Activated T-cell treated with anti-CD3 and anti-CD28 coated beads for 48 hours (primary cell): ENCODE data around the gene POLR2C.
A peak's percentile ranks its signal among the peaks of the same experiment; 100 is the strongest.
"Not testable (repeated sequence)": the region's sequence is repeated elsewhere in the genome, so short reads cannot be mapped to it uniquely, and the experiment has no call there.

ENCODE experiments used
- DNase-seq: peaks from one replicate; pipeline ENCODE4 v3.0.0-alpha.2; 2020; ENCODE audit warnings: low read depth

Gene POLR2C

GRCh38 chr16:57462209-57462977, at the start of gene POLR2C:
POLR2C (plus strand) TSS chr16:57462679; CDS start chr16:57462725, 46 bp downstream.
- peak; percentile 90 for DNase-seq

- no peak for DNase-seq
Measured at GRCh38 chr16:57413301-57413730, 49.2 kb upstream of the POLR2C start.

- DNase-seq, result no peak
Measured at GRCh38 chr16:57413733-57414132, 48.7 kb upstream of the POLR2C start.

- no peak for DNase-seq
Measured at GRCh38 chr16:57416084-57416483, 46.4 kb upstream of the POLR2C start.

- DNase-seq, result no peak
Measured at GRCh38 chr16:57419506-57419905, 43.0 kb upstream of the POLR2C start.

GRCh38 chr16:57422026-57422944, 40.2 kb upstream of the POLR2C start:
- DNase-seq, result no peak

GRCh38 chr16:57423152-57423551, 39.3 kb upstream of the POLR2C start:
- no peak for DNase-seq

- DNase-seq, result no peak
Measured at GRCh38 chr16:57424583-57424982, 37.9 kb upstream of the POLR2C start.

- no peak for DNase-seq
Measured at GRCh38 chr16:57426356-57426755, 36.1 kb upstream of the POLR2C start.

GRCh38 chr16:57427307-57427706, 35.2 kb upstream of the POLR2C start:
- DNase-seq, result no peak

GRCh38 chr16:57427824-57428223, 34.7 kb upstream of the POLR2C start:
- no peak for DNase-seq

GRCh38 chr16:57430955-57431354, 31.5 kb upstream of the POLR2C start:
- no peak for DNase-seq

GRCh38 chr16:57432505-57432904, 30.0 kb upstream of the POLR2C start:
- DNase-seq, result no peak

GRCh38 chr16:57432989-57433388, 29.5 kb upstream of the POLR2C start:
- DNase-seq, result no peak

- DNase-seq, result no peak
Measured at GRCh38 chr16:57434003-57434402, 28.5 kb upstream of the POLR2C start.

GRCh38 chr16:57435838-57436237, 26.6 kb upstream of the POLR2C start:
- DNase-seq, result no peak

- not testable (repeated sequence) for DNase-seq
Measured at GRCh38 chr16:57439947-57440346, 22.5 kb upstream of the POLR2C start.

GRCh38 chr16:57440551-57440950, 21.9 kb upstream of the POLR2C start:
- DNase-seq, result not testable (repeated sequence)

- no peak for DNase-seq
Measured at GRCh38 chr16:57444711-57445110, 17.8 kb upstream of the POLR2C start.

GRCh38 chr16:57445510-57445909, 17.0 kb upstream of the POLR2C start:
- no peak for DNase-seq

GRCh38 chr16:57446531-57447185, 15.8 kb upstream of the POLR2C start:
- no peak for DNase-seq

- DNase-seq, result peak; percentile 90
Measured at GRCh38 chr16:57447186-57447962, 15.1 kb upstream of the POLR2C start, which contains the start of the genes CIAPIN1 and COQ9. CIAPIN1 (minus strand) TSS chr16:57447385; CDS start chr16:57440928, 6,457 bp downstream. COQ9 (plus strand) TSS chr16:57447479; CDS start chr16:57447506, 27 bp downstream.
